ENCODE data around the gene TOX2. TPM values are rescaled to one million over a fixed set of nuclear protein-coding genes. Genes with fewer than 3 reads are reported as not detected.

TOX2 gene
- total RNA-seq, 2 donors from 2014 or later: 8.8 to 52.8 TPM

DNA sequence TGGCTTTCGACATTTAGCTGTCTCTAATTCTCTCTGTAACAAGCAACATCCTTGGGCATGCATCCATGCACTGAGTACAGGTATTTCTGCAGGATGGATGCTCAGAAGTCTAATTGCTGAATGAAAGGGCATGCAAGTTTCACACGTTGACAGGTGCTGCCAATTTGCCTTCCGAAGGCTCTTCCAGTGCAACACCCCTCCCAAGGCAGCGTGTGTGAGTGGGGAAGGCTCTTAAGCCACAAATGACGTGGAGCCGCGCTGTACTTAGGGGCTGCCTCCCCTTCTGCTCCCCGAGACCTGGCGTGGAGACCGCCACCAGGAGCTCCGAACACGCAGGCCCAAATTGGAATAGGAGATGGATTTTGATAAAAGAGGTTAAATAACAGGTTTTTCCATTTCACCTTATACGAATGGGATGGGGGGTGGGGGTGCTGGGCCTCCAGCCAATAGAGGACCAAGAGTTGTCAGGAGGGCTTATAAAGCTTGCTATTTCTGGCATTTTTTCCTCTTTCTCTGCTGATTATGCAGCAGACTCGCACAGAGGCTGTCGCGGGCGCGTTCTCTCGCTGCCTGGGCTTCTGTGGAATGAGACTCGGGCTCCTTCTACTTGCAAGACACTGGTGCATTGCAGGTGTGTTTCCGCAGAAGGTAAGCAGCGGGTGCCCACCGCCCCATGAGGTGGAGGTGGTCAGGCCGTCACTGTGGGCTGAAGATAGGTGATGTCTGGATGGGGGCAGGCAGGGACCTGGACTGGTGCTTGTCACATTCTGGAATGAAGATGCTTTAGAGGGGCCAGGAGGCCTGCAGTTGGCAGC is 30.9 kb downstream of the TOX2 start:
- Histone ChIP-seq H3K4me3 (no peak overlapping the region), H3K4me1 (replicated peaks) (no peaks in the 10 kb centered on the region)
- WGBS: 50% methylated on average over 24 of the region's 24 CpGs

DNA sequence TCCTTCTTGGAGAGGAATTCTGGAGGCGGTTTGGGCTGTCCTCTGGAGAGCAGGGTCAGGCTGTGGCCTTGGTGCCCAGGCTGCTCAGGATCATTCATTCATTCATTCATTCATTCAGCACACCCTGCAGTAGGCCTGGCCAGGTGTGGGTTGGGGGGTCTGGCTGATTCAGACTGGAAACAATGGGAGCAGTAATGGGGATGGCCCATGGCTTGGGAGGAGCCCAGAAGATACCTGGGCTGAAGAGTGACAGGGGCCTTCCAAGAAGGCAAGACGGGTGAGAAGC is 31.5 kb downstream of the TOX2 start:
- H3K27me3 ChIP-seq (replicated peaks; ENCODE audit: insufficient read depth): no peaks in the 10 kb centered on the region
- DNase-seq (ENCODE audit: low spot score): no peak
- WGBS: 63% methylated on average over 2 of the region's 2 CpGs
- H3K36me3 ChIP-seq: no peaks in the 10 kb centered on the region
- H3K4me1 ChIP-seq (replicated peaks): no peaks in the 10 kb centered on the region
- H3K4me3 ChIP-seq: no peak overlapping the region
- no peaks in the 10 kb centered on the region for H3K9me3 ChIP-seq
- intact Hi-C loops (cut with DNase I): no loop called here
- no peak overlapping the region for H3K27ac ChIP-seq
- no peak for TF ChIP-seq POLR2A (IDR thresholded peaks at IDR 0.05)
- no peak for TF ChIP-seq POLR2AphosphoS5 (IDR thresholded peaks at IDR 0.05)
- TF ChIP-seq, protein P1, sequence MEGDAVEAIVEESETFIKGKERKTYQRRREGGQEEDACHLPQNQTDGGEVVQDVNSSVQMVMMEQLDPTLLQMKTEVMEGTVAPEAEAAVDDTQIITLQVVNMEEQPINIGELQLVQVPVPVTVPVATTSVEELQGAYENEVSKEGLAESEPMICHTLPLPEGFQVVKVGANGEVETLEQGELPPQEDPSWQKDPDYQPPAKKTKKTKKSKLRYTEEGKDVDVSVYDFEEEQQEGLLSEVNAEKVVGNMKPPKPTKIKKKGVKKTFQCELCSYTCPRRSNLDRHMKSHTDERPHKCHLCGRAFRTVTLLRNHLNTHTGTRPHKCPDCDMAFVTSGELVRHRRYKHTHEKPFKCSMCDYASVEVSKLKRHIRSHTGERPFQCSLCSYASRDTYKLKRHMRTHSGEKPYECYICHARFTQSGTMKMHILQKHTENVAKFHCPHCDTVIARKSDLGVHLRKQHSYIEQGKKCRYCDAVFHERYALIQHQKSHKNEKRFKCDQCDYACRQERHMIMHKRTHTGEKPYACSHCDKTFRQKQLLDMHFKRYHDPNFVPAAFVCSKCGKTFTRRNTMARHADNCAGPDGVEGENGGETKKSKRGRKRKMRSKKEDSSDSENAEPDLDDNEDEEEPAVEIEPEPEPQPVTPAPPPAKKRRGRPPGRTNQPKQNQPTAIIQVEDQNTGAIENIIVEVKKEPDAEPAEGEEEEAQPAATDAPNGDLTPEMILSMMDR (IDR thresholded peaks at IDR 0.05): no peak

More for the DNA sequence above, 30.9 kb downstream of the TOX2 start:
- Histone ChIP-seq H3K36me3 (no peaks in the 10 kb centered on the region), H3K27ac (no peak overlapping the region), H3K27me3 (replicated peaks; ENCODE audit: insufficient read depth) (no peaks in the 10 kb centered on the region), H3K9me3 (no peaks in the 10 kb centered on the region)
- DNase-seq (ENCODE audit: low spot score): no peak
- intact Hi-C loops (cut with DNase I): no loop called here
- TF ChIP-seq POLR2AphosphoS5 (IDR thresholded peaks at IDR 0.05) (no peak), POLR2A (IDR thresholded peaks at IDR 0.05) (no peak)
- TF ChIP-seq, protein P1 (IDR thresholded peaks at IDR 0.05): no peak

DNA sequence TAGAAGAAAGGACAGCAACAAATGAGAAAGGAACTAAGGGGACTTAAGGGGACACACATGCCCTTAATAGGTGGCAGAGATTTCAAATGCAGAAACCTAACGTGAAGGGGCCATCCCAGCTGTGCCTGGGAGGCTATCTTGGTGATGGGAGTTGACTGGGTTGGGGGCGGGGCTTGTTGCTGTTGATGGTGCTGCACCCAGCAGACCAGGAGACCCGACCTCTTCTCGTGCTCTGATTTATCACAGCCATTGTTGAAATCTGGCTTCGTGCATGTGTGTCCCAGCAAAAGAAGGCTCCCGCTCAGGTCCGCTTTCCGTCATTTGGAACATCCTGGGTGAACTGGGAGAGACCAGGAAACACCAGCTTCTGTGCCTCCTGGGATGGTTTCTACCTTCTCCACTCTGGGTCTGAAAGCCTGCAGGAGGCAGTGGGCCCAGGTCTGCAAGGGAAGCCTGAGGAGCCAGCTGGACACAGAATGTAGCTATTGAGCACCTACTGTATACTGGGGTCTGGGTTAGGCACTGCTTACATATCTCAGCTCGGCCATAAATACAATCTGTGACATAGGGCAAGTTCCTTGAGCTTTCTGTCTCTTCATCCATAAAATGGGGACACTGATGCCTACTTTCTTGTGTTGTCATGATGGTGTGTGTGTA is 32.1 kb downstream of the TOX2 start:
- no peak overlapping the region for H3K4me3 ChIP-seq
- H3K9me3 ChIP-seq: no peaks in the 10 kb centered on the region
- no peak for DNase-seq (ENCODE audit: low spot score)
- 92% methylated on average over 9 of the region's 9 CpGs for WGBS
- TF ChIP-seq POLR2A (IDR thresholded peaks at IDR 0.05) (no peak), POLR2AphosphoS5 (IDR thresholded peaks at IDR 0.05) (no peak)
- TF ChIP-seq, protein P1 (IDR thresholded peaks at IDR 0.05): no peak
- no peaks in the 10 kb centered on the region for H3K36me3 ChIP-seq
- no peaks in the 10 kb centered on the region for H3K27me3 ChIP-seq (replicated peaks; ENCODE audit: insufficient read depth)
- intact Hi-C loops (cut with DNase I): no loop called here
- H3K4me1 ChIP-seq (replicated peaks): no peaks in the 10 kb centered on the region
- H3K27ac ChIP-seq: no peak overlapping the region

GRCh38 chr20:43947316-43947710 is 32.7 kb downstream of the TOX2 start:
- WGBS: 79% methylated on average over 6 of the region's 6 CpGs
- Histone ChIP-seq H3K36me3 (no peaks in the 10 kb centered on the region), H3K9me3 (no peaks in the 10 kb centered on the region), H3K27me3 (replicated peaks; ENCODE audit: insufficient read depth) (no peaks in the 10 kb centered on the region), H3K4me1 (replicated peaks) (no peaks in the 10 kb centered on the region), H3K27ac (no peak overlapping the region), H3K4me3 (no peak overlapping the region)
- TF ChIP-seq, protein P1 (IDR thresholded peaks at IDR 0.05): no peak
- TF ChIP-seq POLR2AphosphoS5 (IDR thresholded peaks at IDR 0.05) (no peak), POLR2A (IDR thresholded peaks at IDR 0.05) (no peak)
- intact Hi-C loops (cut with DNase I): no loop called here
- no peak for DNase-seq (ENCODE audit: low spot score)

DNA sequence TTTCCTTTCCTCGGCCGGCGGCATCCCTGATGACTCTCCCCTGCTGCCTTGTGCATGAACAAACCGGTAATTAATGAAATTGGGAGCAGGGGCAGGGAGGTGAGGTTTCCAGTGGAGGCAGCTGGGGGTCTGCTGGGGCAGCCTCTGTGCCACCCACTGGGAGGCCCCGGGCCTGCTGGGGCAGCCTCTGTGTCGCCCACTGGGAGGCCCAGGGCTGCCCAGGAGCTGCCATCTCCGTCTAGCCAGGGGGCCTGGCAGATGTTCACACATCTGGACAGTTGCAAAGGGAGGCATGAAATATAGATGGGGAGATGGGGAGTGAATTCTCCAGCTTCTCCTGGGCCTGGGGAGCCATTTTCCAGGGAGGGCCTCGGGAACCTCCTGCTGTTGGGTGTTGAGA is 33.8 kb downstream of the TOX2 start:
- intact Hi-C loops (cut with DNase I): no loop called here
- Histone ChIP-seq H3K27ac (no peak overlapping the region), H3K27me3 (replicated peaks; ENCODE audit: insufficient read depth) (no peaks in the 10 kb centered on the region), H3K9me3 (no peaks in the 10 kb centered on the region), H3K36me3 (no peaks in the 10 kb centered on the region), H3K4me1 (replicated peaks) (no peaks in the 10 kb centered on the region), H3K4me3 (no peak overlapping the region)
- WGBS: 88% methylated on average over 8 of the region's 8 CpGs
- no peak for DNase-seq (ENCODE audit: low spot score)
- TF ChIP-seq POLR2A (IDR thresholded peaks at IDR 0.05): no peak
- TF ChIP-seq POLR2AphosphoS5 (IDR thresholded peaks at IDR 0.05): no peak
- TF ChIP-seq, protein P1 (IDR thresholded peaks at IDR 0.05): no peak

All from prostate gland (tissue), 2 donors.